NOMO-1 treated with dmso at 0.1 percent for 144 hours (cell line): ENCODE results near the gene USP26.
"Not testable (repeated sequence)": the region's sequence is repeated elsewhere in the genome, so short reads cannot be mapped to it uniquely, and the experiment has no call there.

Experiments used
- DNase-seq: peaks from one replicate; lab custom pipeline; 2025; ENCODE audit not compliant: unreplicated experiment; lab: John Stamatoyannopoulos, UW

USP26 gene, protein sequence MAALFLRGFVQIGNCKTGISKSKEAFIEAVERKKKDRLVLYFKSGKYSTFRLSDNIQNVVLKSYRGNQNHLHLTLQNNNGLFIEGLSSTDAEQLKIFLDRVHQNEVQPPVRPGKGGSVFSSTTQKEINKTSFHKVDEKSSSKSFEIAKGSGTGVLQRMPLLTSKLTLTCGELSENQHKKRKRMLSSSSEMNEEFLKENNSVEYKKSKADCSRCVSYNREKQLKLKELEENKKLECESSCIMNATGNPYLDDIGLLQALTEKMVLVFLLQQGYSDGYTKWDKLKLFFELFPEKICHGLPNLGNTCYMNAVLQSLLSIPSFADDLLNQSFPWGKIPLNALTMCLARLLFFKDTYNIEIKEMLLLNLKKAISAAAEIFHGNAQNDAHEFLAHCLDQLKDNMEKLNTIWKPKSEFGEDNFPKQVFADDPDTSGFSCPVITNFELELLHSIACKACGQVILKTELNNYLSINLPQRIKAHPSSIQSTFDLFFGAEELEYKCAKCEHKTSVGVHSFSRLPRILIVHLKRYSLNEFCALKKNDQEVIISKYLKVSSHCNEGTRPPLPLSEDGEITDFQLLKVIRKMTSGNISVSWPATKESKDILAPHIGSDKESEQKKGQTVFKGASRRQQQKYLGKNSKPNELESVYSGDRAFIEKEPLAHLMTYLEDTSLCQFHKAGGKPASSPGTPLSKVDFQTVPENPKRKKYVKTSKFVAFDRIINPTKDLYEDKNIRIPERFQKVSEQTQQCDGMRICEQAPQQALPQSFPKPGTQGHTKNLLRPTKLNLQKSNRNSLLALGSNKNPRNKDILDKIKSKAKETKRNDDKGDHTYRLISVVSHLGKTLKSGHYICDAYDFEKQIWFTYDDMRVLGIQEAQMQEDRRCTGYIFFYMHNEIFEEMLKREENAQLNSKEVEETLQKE

DNA sequence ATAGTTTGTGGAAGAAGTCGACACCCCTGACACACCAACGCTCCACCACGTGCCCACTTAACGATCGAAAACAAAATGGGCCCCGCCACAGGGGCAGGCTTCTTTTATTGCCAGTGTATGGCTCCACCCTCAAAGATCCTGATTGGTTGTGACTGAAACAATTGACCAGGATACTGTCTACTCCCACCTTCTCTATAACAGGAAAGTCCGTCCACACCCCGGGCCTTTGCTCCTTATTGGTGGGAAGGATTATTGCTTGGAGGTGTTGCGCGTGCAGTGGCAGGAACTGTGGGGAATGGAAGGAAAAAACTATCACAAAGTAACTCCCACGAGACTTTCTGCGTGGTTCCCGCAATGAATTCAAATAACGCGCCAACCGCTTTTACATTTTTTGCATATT lies at the start of gene USP26:
USP26 (minus strand) TSS at position 79 of the 400 bp plus-strand sequence. CDS start 68,889 bp downstream, outside the sequence.
- DNase-seq: no peak

DNA sequence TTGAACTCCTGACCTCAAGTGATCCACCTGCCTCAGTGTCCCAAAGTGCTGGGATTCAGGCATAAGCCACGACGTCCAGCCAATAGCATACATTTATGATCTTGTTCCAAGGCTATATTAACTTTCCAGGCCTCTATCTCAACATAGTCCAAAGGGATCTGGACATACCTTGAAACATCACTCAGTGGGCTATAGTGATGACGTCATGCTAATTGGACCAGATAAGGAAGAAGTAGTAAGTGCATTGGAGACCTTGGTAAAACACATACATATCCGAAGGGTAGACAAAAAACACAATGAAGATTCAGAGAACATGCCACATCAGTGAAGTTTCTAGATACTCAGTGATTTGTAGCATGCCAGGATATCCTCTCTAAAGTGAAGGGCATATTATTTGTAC lies 37.4 kb upstream of the USP26 start:
- no peak for DNase-seq

DNA sequence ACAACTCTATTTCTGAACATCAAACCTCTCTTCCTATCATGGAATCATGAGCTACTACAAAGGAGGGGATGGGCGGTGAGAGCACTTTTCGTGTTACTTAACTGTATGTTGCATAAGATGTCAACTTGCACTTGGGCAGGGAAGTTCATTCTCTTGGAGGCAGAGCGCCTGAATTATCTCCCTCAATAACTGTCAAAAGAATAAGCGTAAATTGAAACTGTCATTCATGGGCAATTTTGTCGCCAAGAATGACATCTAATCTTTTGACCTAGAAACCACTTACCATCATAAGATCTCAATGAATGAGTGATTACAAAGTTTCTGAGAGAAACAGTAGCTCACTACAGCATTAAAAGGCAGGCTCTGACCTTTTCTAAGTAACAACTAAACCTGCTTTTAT lies 23.5 kb upstream of the USP26 start:
- no peak for DNase-seq

DNA sequence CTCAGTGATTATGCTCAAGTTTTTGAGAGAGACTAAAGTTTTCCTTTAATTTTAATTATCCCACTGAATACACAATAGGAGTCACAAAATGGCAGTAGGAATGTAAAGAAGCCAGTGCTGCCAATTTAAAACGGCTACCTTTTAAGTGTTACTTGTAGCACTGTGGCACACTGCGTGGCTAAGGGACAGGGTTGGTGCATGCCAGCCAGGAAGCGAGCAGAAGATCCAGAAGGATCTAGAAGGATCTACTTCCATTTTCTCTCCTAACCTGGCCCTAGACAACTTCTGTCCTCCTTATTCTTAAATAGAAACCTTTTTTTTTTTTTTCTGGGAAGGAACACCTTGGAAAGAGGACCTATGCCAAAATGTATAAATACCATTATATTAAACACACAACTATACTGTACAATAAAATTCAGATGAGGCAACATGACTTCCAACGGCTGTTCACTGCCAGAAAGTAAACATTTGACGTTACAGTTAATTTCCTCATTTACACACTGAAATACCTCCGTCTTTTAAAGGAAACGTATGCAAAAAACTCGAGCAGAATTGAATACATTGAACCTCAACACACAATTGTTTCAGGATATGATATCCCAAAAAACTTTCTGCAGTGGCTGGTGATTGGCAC lies 2.7 kb downstream of the USP26 start:
- DNase-seq: no peak

DNA sequence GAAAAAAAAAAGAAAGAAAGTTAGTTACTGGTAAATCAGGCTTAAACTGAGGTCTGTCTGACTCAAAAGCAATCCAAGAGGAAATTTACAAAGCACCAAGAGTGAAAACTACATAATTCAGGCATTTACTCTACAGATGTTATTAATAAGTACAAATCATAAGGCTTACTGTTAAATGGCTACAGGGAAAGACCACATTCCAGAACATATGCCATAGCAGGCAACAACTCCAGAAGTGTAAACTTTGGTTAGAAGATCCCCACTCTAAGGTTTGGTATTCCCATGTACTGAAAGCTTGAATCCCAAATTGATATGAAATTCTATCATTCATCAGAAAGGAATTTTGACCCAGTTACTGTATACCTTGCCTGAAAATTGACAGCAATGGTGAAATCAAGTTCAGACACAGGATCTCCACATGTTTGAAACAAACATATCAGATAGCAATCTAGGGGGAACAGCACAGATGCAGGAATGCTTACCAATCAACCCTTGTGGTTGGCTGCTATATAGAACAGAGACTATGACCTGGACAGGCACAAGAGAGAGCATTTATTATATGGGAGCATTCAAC lies 6.6 kb downstream of the USP26 start:
- no peak for DNase-seq

DNA sequence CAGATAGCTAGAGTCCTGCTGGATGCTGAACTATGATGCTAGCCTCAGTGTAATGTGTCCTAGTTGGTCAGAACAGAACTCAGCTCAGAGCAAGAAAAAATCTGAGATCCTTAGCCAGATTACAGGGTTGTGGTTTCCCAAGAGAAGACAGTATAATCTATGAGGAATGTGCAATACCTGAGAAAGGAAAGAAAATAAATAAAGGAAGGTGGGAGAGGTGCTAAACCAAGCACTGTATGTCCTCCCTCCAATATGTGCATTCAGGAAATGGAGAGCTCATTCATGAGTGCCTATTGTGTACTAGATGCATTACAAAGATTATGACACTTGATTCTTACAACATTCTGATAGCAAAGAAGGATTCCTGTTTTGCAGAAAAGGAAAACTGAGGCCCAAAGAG lies 7.5 kb downstream of the USP26 start:
- no peak for DNase-seq

DNA sequence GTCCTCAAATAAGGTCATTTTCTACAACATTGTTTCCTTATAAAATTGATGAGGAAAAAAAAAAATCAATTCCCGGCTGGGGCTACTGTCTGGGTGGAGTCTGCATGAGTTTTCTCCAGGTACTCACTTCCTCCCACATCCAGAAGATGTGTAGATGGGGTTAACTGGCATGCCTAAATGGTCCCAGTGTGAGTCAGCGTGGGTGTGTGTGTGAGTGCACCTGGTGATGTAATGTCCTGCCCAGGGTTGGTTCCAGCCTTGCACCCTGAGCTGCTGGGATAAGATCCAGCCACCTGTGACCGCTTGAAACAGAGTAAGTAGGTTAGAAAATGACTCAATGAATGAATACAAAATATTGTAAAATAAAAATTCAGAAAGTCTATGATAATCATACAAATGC lies 11.1 kb downstream of the USP26 start:
- no peak for DNase-seq

DNA sequence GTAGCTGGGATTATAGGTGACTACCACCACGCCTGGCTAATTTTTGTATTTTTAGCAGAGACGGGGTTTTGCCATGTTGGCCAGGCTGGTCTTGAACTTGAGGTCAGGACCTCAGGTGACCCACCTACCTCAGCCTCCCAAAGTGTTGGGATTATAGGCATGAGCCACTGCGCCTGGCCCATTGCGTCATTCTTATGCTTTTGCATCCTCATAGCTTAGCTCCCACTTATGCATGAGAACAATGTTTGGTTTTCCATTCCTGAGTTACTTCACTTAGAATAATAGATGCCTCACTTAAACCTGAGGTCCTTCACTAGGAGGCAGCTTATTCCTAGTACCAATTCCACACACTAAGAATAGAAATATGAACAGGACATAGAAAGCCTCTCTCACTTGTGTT lies 11.9 kb downstream of the USP26 start:
- not testable (repeated sequence) for DNase-seq

DNA sequence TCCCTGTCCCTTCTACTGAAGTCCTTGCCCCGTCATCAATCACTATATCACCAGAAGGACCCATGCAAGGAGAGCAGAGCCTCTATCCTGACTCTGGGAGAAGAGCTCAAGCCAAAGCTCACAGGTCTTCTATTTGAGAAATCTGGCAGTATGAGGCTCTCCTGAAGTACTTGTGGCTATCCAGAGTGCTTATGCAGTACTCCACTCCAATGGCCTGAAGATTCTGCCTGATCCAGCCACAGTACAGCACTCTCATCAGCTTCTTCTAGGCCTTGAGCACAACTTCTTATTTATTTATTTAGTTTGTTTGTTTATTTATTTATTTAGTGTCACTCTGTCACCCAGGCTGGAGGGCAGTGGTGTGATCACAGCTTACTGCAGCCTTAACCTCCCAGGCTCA lies 13.0 kb downstream of the USP26 start:
- DNase-seq: no peak

DNA sequence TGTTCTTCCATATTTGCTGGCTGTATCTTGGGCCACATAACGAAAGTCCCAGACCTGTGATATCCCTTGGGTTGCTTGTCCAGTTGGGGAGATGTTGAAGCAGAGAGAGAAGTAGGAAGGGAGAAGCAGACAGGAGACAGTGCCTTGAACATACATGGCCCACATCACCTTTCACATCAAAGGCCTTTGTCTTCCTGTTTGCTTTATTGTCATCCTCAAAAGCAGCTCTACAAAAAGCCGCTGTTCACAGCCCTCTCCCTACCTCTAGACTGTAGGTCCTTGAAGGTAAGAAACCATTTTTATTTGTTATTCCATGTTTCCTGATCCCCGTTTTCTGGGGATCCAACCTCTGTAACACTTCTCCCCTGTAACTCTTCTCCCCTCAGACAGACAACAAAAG lies 14.9 kb downstream of the USP26 start:
- DNase-seq: no peak

DNA sequence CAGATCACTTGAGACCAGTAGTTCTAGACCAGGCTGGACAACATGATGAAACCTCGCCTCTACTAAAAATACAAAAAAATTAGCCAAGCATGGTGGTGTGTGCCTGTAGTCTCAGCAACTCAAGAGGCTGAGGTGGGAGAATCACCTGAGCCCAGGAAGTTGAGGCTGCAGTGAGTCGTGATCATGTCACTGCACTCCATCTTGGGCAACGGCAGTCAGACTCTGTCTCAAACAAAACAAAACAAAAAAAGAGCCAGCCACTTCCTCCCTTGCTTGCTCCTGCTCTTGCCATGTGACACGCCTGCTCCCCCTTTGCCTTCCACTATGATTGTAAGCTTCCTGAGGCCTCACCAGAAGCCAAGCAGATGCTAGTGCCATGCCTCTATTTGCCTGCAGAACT lies 19.1 kb downstream of the USP26 start:
- DNase-seq: not testable (repeated sequence)

DNA sequence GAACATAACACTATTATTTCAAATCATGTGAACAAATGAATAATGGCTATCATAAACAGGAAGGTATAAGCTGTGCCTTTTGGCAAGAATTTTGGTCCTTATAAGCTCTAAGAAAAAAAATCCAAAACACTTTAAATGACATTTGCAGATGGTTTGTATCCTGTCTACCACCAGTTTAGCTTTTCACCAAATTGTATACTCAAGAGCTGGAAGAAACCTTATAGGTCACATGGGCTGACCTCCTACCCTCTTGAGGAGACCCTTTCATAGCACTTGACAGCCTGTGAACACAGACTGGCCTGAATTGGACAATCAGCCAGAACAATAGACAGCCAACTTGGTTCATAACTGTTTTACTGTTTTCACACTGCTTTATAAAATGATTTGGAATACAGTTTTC lies 24.3 kb downstream of the USP26 start:
- DNase-seq: no peak

DNA sequence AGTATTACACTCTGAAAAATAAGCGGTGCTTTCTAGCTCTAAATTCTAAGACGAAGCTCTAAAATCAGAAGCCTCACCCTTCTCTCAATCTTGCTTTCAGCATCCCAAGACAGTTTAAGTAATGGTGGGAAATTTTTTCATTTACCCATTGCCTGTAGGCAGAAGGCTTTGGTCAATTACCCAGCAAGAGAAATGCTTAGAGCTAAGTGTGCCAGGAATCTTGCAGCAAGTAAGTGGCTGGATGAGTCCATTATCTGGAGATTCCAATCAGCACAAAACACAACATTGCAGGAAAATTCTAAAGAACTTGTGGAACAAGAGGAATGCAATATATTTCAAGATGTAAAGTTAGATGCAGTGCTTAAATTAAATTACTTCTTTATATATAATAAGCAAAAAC lies 28.4 kb downstream of the USP26 start:
- DNase-seq: no peak

DNA sequence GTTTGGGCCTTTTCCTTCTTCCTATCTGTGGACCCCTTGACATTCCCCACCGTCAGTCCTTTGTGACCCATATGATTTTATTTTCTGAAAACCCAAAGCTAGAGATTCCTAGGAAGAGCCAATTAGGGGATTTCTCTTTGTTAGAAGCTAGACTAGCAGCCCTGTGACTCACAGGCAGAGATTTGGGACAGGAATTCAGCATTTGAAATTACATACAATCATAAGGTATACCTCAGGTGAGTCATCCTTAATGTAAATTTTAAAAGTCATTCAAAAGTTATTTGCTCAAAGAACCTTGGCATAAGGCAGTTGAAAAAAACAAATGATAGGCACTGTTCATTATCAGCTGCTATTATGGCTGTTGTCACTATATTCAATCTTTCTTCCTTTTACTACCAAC lies 40.6 kb downstream of the USP26 start:
- no peak for DNase-seq

DNA sequence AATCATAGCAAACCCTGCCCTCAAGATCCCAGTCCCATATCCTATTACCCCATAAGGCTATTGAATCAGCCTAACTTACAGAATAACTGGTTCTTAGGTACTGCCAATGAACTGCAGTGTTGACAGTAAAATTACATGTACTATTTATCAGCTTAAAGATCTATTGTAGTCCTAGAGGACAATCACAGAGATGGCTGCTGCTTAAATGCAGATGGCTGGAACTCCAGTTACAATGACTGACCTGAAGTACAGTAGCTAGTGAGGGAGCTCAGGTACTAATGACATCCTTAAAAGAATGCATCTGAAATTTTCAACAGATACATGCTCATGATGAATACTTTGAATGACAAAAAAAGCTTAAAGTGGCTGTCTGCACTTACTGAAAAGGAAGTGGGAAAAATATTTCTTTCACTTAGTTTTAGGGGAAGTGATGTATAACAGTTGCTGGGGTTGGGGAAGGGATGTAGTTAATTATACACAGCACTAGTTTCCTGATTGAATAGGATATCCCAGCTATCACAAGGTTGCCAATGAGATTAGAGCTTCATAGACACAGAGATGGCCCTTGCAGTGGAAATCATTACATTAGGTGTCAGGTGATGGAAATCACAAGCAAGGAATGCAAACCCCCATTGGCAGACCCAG lies 42.0 kb downstream of the USP26 start:
- no peak for DNase-seq

DNA sequence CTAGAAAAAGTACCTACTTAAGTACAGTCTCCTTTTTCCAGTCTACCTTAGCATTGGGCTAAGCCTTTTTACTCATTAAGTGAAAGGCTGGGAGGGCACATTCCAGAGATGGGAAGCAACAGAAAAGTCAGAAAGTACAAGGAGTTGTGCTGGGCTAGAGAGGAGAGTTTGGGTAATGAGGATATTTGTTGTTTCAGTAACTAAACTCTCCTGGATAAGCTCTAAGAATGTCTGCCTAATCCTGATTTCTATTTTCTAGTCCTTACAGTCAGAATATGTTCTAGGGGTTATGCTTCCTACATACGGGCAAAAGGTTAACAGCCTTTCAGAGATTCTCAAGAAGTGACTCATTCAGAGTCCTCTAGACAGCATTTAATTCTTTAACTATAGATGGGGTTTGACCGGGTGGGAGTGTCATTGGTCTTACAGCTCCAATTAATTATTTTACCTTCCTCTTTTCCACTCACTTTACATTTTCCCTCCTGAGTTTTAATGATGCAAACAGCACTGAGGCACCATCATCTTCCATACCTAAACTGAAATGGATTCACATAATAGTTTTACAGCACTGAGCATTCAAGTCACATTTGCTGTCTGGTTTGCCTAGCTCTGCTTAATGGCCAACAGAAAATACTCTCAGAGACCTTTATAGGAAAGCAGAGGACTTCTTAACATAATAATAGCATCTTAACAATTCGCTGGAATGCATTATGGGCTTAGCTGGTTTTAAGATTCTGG lies 42.9 kb downstream of the USP26 start:
- DNase-seq: no peak

DNA sequence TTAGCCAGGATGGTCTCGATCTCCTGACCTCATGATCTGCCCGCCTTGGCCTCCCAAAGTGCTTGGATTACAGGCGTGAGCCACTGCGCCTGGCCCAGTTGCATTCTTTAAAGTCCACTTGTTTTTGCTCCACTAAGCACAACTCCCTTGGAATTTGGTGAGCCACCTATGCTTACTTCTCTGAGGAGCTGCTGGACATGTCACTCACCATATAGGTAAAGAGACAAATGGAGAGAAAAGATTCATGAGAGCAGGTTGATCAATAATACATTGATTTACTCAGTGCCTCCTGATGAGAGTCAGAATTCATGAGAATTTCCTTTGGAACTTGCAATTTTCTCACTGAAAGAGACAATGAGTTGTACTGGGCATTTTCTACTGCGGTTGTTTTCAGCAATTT lies 48.2 kb downstream of the USP26 start:
- no peak for DNase-seq

DNA sequence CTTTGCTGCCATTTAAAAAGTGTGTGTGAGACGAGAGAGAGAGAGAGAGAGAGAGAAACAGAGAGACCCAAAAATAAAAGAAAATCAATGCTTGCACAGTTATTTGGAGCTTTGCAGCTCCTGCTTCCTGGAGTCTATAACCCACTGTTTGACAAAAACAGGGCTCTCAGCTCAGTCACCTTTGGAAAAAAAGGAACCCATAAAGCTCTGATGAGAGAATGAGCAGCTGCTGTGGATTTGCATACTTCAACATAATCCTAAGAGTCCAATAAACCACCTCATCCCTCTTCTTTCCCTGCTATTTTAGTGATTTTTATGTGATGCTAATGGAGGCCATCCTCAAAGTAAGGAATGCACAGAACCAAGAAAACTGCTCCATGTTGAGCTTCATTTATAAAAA lies 50.3 kb downstream of the USP26 start:
- no peak for DNase-seq

DNA sequence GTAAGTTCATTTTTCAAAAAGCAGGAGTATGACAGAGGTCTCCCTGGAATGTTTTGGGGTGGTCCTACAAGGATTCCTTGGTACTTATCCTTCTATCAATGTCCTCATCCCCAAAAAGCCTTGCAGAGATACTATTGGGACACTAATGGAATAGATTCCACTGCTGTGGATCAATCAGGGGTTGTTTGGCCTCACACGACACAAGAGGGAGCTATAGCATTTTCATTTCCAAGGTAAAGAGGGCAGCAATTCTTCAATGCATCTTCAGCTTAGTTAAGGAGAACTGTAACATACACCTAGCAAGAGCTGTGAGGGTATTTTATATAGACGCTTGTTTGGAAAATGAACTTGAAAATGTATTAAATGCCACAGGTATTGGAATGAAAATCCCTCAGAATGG lies 50.9 kb downstream of the USP26 start:
- no peak for DNase-seq

DNA sequence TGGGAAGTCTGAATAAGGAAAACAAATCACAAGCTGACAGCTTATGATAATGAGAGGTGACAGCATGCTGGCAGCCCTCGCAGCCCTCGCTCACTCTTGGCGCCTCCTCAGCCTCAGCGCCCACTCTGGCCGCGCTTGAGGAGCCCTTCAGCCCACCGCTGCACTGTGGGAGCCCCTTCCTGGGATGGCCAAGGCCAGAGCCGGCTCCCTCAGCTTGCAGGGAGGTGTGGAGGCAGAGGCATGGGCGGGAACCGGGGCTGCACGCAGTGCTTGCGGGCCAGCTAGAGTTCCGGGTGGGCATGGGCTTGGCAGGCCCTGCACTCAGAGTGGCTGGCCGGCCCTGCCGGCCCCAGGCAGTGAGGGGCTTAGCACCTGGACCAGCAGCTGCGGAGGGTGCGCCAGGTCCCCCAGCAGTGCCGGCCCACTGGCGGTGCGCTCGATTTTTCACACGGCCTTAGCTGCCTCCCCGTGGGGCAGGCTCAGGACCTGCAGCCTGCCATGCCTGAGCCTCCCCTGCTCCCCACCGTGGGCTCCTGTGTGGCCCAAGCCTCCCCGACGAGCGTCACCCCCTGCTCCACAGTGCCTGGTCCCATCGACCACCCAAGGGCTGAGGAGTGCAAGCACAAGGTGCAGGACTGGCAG lies 52.6 kb downstream of the USP26 start:
- not testable (repeated sequence) for DNase-seq
